ENCODE results near the gene PRTG.

GRCh38 chr15:55618387-55618786 lies 124.6 kb downstream of the PRTG start:
- no peak for TF ChIP-seq ARNT (IDR thresholded peaks at IDR 0.05)
- no peak for TF ChIP-seq BHLHE40 (IDR thresholded peaks at IDR 0.05; ENCODE audit: borderline replicate concordance)
- TF ChIP-seq FOXM1 (IDR thresholded peaks at IDR 0.05; ENCODE audit: borderline replicate concordance): no peak

Measured in HEK293T (cell line).